Activated CD4-positive, CD25-positive, alpha-beta regulatory T cell treated with anti-CD3 and anti-CD28 coated beads, Interleukin-2, amount 50 U/mL, for 24 hours (primary cell): ENCODE results near the gene SPATA2.

Source experiments
- ATAC-seq, 2 donors: fragments of 150-1000 bp; cut with Tn5 transposase; one replicate each; pipeline ENCODE4 v1.10.0; 2021; ENCODE audit warnings: mild to moderate bottlenecking in 1 of 2, moderate library complexity in 1 of 2

Gene SPATA2

DNA sequence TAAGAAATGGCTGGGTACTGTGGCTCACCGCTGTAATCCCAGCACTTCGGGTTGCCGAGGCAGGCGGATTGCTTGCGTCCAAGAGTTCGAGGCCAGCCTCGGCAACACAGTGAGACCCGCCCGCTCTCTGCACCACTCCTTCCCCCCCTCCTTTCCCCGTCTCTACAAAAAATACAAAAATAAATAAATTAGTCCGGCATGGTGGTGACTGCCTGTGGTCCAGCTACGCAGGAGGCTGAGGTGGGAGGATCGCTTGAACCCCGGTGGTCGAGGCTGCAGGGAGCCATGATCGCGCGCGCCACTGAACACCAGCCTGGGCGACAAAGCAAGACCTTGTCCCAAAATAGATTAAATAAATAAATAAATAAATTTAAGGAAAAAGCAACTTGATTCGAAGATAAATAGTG is 20.4 kb upstream of the SPATA2 start:
- ATAC-seq, result peak in 1 of 2 donors; percentile 4

- ATAC-seq, result no peak
These were observed 13.8 kb upstream of the SPATA2 start for GRCh38 chr20:49929142-49929494.

GRCh38 chr20:49928411-49929141 is 13.2 kb upstream of the SPATA2 start:
- ATAC-seq, result peak; percentile 72 to 89

GRCh38 chr20:49925901-49926454 is 10.6 kb upstream of the SPATA2 start:
- ATAC-seq, result no peak

DNA sequence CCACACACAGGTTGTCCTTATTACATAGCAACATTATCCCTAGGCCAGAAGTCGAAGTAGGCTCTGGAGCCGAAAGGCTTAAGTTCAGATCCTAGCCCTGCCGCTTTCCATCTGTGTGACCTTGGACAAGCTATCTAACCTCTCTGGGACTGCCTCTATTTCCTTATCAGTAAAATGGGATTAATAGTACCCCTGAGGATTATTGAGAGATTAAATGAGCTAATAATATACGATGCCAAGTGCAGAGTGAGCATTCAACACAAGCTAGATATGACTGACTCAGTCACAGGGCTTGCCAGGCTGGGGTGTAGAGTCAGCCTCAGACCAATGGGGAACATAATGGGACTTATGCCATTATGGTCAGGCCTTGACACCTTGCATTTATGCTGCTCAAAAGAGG is 8.9 kb upstream of the SPATA2 start:
- no peak for ATAC-seq

DNA sequence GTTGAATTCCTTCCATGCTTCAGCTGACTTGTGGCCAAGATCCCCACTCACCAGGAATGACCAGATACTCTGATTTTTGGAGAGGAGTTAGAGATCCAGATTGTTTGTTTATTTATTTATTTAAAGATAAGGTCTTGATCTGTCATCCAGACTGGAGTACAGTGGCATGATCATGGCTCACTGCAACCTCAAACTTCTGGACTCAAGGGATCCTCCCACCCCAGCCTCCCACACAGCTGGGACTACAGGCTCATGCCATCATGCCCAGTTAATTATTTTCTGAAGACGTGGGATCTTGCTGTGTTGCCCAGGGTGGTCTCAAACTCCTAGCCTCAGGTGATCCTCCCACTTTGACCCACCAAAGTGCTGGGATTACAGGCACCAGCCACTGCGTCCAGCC is 4.1 kb upstream of the SPATA2 start:
- ATAC-seq, result no peak

GRCh38 chr20:49919009-49919408 is 3.7 kb upstream of the SPATA2 start:
- ATAC-seq, result no peak

- no peak for ATAC-seq
These were observed 3.1 kb upstream of the SPATA2 start for GRCh38 chr20:49918446-49918845.

DNA sequence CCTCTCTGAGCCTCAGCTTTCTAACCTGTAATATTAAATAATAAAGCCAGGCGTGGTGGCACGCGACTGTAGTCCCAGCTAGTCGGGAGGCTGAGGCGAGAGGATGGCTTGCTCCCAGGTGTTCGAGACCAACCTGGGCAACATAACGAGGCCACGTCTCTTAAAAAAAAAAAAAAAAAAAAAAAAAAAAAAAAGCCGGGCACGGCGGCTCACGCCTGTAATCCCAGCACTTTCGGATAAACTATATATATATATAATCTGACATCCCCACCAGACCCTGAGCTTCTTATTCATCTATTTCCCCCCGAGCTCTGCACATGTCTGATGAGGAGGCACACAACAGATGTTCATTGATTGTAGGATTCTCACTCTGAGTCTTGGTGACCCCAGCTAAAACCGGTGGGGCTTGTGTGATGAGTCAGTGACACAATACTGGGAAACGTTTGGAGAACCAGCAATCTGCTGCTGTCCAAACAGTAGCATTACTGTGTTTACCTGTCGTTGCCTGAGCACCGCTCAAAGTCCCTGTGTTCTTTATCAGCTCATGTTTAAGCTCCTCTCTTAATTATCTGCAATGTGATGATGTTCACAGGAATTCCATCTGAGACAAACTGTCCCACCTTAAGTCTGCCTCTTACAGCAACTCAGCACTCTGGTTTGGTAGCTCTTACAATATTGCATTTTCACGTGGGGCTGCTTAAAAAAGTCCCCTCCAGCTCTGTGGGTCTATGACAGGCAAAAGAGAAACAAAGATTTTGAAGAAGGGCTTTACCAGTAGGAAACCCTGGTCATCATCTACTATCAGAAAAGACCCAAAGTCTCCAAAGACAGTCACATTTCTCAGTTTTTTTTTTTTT is 1.0 kb upstream of the SPATA2 start:
- peak; percentile 39 for ATAC-seq

GRCh38 chr20:49915118-49915379 is 280 bp downstream of the SPATA2 start:
- peak; percentile 15 to 18 for ATAC-seq

- no peak for ATAC-seq
These were observed 815 bp downstream of the SPATA2 start for GRCh38 chr20:49914310-49915117.

- no peak for ATAC-seq
These were observed 1.8 kb downstream of the SPATA2 start for GRCh38 chr20:49913399-49914047.

GRCh38 chr20:49910340-49910706 is 5.0 kb downstream of the SPATA2 start:
- ATAC-seq, result no peak

DNA sequence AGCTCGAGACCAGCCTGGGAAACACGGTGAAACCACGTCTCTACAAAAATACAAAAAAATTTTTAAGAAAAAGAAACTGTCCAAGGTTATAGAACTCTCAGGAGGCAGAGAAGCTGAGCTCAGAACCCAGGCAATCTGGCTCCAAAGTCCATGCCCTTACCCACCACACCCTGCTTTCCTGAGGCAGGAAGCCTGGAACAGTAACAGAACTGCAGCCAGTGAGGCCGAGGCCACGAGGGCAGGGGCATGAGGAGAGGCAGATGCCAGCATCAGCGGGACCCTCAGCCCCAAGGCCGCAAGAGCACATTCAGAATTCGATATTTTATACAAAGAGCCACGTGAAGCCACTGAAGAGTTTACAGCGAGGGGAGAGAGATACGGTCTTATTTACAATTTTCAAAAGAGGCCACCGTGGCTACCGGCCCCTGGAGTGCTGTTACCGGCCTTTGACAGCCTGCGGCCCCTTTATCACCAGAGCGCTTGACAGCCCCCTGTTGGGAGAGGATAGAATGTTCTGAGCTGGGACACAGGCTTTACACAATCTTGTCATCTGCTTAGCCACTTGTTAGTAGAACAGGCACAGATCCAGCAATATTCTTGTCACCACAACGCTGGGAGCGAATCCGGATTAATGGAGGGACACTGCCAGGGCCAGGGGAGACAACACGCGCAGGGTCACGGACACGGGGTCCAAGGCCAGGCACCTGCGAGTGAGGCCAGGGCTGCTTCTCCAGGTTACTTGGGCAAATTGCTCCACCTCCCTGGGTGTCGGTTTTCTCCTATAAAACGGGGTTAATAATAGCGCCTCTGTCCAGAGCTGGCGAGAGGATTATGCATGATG is 5.6 kb downstream of the SPATA2 start:
- ATAC-seq, result no peak

DNA sequence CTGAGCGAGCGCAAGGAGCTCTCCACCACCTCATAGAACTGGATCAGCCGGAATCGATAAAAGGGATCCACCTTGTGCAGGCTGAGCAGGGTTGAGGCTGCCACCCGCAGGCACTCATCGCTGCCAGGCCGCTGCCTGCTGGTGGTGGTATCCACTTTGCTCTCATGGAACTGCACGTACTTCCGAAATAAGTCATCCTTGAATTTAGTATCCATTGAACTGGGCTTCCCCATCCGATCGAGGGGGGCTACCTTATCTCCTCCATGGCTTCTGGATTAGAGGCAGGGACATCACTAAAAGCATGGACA is 7.1 kb downstream of the SPATA2 start:
- ATAC-seq, result no peak

GRCh38 chr20:49907405-49908257 is 7.7 kb downstream of the SPATA2 start:
- ATAC-seq, result no peak

DNA sequence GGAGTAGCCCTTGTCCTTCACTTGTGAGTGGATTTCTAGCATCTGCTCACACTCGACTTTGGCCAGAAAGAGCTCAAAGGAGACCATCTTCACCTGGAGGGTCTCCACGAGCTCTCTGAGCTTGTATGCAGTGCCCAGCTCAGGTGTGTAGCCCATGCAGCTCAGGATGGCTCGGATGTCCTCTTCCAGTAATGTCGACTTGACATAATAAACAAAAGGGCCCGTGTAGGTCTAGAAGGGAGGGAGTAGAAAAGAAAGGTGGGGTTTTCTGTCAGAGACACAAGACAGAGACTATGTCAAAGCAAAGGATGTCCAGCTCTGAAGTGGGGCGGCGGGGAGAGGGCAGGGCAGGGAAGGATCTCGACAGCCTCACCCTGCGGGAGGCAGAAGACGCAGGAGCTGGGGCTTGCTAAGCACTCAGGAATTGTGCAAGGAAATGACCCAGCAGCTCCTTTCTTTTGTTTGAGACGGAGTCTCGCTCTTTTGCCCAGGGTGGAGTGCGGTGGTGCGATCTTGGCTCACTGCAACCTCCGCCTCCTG is 8.6 kb downstream of the SPATA2 start:
- no peak for ATAC-seq

DNA sequence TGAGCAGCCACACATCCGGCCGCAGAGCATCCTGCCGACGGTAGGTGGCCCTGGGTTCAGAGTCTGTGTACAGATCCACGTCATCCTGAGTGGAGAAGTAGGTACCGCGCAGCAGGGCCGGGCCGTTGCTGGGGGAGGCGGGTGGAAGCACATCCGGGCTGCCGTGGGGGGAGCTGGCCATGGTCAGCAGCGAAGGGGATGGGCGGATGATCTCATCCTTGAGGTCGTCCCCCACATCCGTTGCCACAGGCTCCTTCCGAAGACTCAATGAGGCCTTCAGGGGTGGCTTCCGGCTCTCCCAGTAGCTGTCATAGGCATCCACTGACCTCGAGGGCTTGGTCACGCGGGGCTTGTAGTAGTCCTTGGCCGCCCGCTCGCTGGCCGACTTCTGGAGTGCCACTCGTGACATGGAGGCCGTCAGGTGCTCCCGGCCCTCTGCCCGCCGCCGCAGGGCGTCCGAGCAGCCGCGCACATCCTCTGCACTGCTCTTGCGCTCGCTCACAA is 9.2 kb downstream of the SPATA2 start:
- ATAC-seq, result no peak

DNA sequence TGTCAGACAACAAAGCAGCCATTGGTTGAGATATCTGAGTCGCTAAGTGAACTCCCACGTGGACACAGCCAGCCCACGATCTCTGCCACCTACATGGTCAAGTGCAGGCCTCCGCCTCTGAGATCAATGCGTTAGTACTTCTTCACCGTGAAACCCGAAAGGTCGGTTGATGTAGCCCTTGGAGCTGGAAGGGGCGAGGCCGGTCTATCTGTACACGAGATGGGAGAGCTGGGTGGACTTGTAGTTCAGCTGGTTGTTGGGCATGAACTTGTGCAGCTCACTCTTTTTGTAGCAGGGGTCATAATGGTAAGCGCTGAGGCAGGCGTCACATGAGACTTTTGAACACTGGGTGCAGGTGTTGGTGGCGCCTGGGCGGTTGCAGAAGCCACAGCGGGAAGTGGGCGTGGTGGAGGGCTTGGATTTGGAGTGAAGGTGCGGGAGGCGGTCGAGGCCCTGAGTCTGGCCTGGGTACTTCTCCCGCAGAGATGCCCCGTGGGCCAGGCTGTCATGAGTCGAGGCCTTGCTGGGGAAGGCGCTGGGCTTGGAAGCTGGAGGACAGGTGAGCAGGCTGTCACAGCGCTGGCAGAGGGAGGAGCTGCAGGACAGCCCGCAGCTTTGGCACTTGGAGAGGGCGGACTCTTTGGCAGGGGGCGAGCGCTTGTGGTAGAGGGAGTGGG is 9.8 kb downstream of the SPATA2 start:
- ATAC-seq, result no peak
